Stimulated activated CD4-positive, alpha-beta T cell treated with anti-CD3 and anti-CD28 coated beads, Interleukin-4, amount 100 ng/mL, for 48 hours (primary cell): ENCODE data around the gene DFFA.
A peak's percentile ranks its signal among the peaks of the same experiment; 100 is the strongest.
"Not testable (repeated sequence)": the region's sequence is repeated elsewhere in the genome, so short reads cannot be mapped to it uniquely, and the experiment has no call there.

Source experiments
- DNase-seq, 2 donors: peaks; one replicate each; pipeline ENCODE4 v3.0.0-alpha.2; 2020; ENCODE audit warnings: low read depth in 2 of 2

The DFFA gene

DNA sequence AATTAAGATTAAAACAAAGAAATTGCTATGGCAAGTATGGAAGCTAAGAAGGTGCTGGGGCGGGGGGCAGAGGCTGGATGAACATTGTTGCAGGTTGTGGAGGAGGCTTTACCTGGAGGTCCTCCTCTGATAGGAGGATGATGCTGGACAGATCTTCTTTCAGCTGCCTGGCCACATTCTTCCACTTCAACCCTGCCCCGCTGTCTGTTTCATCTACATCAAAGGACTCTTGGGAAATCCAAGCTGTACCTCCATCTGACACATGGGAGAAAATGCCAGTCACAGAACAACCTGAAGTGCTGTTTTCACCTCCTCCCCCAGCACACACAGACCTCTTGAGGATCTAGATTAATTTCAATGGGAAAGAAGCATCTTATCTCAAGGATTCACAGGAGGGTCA, 5.3 kb downstream of the DFFA start:
- no peak for DNase-seq

DNA sequence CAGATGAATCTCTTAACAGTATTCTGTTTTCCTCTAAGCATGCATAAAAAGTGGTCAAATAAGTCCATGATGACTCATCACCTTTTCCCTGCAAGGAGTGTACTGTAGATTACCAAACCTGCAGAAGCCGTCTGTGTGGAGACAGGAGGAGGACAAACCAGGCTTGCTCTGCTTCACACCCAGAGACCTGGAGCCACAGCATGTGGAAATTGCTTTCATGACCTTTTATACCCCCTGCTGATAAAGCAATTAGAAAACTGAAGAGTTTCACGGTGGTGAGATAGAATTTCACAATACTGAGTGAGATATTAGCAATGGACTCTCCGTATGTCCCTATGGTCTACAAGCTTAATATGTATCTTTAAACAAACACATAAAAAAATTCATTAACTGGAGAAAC, 13.1 kb downstream of the DFFA start:
- no peak for DNase-seq

DNA sequence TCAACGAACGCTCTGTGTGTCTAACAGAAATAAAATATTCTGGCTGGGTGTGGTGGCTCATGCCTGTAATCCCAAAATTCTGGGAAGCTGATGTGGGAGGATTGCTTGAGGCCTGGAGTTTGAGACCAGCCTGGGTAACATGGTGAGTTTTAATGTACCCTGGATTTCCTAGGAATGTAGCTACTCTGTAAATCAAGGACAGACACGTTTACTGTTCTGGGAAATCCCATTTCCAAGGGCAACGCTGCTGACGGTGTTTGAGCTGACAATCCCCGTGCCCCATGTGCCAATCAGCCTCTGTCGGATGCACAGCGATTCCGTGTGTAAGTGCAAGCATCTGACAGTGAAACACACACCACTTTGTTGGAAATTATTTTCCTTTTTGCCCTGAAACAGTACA, 14.5 kb downstream of the DFFA start:
- DNase-seq = no peak

DNA sequence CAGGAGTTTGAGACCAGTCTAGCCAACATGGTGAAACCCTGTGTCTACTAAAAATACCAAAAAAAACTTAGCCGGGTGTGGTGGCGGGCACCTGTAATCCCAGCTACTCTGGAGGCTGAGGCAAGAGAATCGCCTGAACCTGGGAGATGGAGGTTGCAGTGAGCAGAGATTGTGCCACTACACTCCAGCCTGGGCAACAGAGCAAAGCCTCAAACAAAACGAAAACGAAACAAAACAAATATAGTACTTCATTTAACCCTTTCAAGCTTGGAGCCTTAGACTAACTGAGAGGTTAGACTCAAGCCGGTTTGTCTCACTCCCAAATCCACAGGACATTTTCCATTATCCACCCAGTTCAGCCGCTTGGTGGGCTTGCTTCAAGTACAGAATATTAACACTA, 14.9 kb downstream of the DFFA start:
- DNase-seq = not testable (repeated sequence)

DNA sequence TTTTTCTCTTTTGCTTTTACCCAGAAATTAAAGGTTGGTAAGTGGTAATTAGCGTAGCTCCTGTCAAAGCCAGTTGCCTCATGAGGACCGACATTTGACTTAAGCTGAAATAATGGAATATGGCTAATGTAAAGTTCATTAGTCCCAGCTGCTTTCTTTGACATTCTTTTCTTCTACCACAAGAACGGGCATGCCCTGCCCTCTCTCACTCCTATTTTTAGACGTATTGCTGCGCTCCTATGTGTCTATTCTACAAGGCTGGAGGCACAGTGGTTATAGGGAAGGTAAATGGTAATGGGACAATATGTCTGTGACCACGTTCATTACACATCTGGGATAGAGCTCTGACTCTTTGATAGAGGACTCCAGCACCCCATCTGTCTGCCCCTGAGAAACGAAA, 15.7 kb downstream of the DFFA start:
- no peak for DNase-seq

DNA sequence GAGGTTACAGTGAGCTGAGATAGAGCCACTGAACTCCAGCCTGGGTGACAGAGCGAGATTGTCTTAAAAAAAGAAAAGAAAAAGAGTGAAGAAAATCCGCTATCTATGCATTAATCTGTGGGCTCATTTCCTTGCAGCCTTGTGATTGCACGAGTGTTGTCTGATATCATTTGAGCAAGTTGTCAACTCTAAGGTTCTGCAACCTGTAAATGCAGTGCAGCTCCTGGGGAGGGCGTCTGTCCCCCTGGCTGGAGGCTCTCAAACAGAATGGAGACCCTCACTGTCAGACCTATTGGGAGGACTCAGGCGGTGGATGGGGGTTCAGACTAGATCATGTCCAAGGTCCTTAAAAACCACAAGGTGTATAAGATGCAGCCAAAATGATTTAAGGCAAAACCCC, 16.3 kb downstream of the DFFA start:
- no peak for DNase-seq

DNA sequence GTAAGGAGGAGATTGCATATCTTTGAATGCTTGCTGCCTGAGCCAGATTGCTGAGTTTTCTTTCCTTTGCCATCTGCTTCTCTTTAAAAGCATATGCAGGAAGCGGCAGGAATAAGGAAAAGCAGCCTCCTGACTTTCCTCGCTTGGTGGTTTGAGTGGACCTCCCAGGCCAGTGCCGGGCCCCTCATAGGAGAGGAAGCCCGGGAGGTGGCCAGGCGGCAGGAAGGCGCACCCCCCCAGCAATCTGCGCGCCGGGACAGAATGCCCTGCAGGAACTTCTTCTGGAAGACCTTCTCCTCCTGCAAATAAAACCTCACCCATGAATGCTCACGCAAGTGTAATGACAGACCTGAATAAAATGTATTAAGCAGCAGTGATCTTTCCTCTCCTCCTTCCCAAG, 21.0 kb downstream of the DFFA start:
- DNase-seq = no peak

DNA sequence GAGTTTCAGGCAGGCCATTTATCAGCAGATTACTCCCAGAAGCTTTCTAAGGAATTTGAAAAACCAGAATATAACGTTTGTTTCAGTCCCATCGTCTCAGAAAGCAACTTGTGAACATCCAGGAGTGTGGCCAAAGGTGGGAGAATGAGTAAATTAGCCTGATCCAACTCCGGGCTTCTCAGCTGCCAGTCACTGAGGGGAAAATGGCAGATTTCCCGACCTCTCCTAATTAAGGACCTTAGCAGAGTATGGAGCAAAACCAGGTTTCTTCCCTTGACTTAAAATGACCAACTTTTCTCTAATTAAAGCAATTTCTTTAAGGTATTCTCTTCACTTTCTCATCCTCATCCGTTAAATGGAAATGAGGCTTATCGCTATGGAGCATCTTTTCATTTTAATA, 21.5 kb downstream of the DFFA start:
- DNase-seq = no peak

DNA sequence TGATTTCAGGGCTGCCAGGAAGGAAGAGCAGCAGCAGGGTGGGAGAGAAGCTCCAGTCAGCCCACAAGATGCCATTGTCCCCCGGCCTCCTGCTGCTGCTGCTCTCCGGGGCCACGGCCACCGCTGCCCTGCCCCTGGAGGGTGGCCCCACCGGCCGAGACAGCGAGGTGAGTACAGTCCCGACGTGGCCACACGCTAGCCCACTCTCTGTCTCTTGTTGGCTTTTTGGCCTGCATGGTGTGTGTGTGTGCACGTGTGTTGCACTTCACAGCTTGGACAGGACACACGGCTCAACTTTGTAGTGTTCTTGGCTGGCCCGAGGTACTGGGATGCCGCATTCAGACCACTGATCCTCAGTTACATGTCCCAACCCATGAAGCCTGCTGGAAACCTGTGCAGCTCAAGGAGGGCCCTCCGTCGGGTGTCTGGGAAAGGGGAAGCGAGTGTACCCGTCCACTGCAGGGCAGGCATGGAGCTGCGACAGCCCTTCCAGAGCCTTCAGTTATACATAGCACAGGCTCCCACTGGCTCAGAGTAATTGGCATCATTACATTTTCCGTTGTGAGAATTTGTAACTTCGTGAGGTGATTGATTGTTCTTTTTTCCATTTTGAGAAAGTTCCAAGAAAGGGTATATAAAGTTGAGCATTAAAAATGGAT, 22.0 kb downstream of the DFFA start:
- DNase-seq = no peak

DNA sequence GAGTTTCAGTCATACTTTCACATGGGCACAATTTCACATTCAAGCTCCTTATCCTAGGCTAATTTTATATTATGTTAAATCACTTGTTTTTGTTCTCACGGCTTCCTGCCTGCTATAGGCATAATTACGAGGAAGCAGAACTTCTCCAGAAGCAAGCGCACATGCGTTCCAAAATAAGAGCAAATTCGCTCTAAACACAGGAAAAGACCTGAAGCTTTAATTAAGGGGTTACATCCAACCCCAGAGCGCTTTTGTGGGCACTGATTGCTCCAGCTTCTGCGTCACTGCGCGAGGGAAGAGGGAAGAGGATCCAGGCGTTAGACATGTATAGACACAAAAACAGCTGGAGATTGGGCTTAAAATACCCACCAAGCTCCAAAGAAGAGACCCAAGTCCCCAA, 22.6 kb downstream of the DFFA start, which contains the start of gene CORT:
TSS of gene CORT (plus strand) at position 281 of the 400 bp plus-strand sequence. CDS start 193 bp downstream, outside the sequence.
- DNase-seq = no peak

DNA sequence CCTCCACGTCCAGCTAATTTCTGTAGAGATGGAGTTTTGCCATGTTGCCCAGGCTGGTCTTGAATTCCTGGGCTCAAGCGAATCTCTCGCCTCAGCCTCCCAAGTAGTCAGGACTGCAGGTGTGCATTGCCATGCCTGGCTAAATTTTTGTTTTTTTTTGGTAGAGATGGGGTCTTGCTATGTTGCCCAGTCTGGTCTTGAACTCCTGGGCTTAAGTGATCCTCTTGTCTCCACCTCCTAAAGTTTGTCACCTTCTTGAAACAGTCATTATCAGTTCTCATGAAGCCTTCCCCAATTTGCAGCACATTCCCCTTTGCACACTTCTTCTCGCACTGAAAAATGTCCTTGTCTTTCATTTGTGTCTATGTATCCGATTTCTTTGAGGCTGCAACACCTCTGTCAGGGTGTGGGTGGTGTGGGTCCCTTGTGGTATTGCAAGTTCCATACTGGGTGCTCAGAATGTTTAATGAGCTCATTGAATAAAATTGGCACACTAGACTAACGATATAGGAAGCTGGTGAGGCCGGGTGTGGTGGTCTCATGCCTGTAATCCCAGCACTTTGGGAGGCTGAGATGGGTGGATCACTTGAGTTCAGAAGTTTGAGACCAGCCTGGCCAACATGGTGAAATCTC, 25.4 kb downstream of the DFFA start:
- no peak for DNase-seq

DNA sequence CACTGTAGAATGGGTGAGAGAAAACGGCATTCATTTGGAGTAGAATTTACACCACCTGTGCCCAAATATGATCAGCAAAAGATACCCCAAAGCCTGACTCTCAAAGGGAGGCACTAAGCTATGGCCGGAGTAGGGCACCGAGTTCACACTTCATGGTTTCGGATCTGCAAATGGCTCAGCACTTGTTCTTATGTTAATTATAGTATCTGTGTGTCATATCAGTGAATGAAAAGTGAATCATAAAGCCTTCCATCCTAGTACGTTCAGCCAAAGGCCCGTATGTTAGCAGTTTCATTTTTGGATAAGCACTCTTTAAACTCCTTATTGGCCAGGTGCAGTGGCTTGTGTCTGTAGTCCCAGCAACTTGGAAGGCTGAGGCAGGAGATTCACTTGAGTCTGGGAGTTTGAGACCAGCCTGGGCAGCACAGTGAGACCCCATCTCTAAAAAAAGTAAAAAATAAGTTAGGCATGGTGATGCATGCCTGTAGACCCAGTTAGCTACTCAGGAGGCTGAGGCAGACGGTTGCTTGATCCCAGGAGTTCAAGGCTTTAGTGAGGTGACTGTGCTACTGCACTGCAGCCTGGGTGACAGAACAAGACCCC, 27.4 kb downstream of the DFFA start:
- DNase-seq = no peak

DNA sequence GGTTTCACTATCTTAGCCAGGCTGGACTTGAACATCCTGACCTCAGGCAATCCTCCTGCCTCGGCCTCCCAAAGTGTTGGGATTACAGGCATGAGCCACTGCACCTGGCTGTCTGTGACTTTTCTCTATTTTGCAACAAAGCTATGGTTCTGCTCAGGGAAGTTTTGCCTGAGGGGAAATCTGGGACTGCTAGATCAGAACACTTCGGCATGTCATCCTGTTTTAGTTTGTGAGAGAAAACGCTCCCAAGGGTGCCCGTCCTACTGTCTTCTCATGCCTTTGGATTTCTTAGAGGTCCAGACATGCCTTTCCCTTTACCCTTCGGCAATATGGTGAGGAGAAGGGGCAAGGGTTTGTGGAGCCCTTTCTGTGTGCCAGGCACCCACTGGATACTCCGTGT, 28.1 kb downstream of the DFFA start:
- DNase-seq = no peak

DNA sequence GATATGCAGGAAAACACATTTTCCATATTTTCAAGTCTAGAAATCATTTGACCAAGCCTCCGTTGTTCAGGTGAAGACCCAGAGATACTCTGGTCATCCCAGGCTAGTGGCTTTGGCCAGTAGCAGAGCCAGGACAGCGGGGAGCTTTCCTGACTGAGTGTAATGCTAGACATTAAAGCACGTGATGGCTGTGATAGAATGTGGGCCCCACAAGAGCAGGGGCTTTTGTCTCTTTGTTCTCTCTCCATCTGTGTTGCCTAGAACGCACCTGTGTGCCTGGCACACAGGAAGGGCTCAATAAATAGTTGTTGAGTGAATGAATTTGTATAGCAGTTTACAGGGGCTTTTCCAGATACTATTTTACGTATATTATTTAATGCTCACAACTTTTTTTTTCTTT, 31.5 kb downstream of the DFFA start:
- no peak for DNase-seq

DNA sequence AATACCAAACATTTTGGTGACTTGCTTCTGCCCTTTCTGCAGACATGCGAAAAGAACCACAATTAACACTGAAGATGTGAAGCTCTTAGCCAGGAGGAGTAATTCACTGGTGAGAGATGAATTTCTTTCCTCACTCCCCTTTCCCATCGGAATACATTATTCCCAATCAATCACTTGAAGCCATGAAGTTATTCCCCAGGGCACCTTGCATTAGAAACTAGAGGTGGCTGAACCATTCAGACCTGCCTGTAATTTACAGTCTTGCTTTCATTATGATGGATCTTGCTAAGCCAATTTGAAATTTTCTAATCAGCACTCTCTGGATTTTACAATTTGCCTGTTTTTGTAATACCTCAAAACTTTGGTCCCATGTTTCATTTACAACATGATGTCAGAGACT, 32.0 kb downstream of the DFFA start:
- DNase-seq = no peak

DNA sequence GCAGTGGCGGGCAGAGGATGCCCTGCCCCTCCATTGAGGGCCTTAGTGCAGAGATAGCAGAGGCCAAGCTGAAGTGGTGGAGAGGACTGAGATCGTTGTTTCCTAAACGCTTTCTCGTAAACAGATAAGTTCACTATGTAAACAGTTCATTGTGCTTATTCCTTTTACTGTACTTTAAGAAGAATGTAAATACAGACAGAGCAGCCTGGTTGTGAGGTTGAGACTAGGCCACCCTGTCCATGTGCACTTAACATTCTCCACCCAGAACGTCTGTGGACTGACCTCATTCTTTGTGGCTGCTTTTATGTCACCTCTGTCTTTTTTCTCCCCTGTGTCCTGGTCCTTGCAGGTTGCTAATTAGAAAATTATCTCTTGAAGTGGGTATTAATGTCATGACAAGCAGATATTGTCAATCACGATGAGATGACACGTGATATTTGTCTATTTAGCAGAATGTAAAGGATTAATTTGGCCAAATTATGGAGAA, 33.6 kb downstream of the DFFA start:
- DNase-seq = no peak

DNA sequence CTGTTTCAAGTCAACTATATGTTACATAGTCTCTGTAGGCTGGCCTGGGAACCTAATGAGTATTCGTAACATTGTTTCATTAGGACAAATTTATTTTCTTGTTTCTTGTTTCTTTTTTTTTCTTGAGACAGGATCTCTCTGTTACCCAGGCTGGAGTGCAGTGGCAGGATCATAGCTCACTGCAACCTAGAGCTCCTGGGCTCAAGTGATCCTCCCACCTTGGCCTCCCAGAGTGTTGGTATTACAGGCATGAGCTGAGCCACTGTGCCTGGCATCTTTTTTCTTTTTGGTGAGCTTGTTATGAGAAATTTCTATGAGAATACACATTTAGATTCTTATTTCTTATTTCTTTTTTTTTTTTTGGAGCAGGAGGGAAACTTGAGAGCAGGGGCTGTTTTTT, 35.3 kb downstream of the DFFA start:
- no peak for DNase-seq

DNA sequence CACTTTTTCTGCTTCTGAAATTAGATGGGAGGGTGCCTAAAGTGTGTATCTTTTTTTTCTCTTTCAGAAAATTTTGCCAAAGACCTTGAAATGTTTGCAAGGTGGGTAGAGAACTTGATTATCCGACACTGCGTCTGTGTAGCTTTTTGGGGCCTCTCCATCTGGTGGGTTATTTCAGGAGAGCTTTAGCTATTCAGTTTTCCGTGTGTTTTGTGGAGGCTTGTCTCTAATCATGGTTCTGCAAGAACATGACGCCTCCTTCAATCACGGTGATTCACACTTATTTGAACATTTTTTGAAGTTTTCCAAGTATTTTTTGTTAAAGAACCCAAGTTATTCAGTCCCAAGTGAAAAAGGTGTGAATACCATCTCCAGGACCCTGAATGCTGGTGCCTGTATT, 37.7 kb downstream of the DFFA start:
- no peak for DNase-seq

DNA sequence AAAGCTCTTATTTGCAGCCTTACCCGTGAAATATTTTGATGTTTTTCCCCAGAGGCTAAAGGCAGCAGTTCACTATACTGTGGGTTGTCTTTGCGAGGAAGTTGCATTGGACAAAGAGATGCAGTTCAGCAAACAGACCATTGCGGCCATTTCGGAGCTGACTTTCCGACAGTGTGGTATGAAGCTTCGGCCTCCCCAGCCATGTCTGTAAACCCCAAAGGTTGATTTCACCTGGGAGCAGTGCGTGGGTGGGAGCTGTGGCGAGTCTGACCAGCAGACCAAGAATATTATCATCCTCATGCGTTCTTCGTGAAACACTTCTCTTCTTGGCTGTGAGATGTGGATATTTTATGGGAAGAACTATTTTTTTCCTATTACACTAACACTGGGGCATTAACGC, 38.5 kb downstream of the DFFA start:
- DNase-seq = no peak

DNA sequence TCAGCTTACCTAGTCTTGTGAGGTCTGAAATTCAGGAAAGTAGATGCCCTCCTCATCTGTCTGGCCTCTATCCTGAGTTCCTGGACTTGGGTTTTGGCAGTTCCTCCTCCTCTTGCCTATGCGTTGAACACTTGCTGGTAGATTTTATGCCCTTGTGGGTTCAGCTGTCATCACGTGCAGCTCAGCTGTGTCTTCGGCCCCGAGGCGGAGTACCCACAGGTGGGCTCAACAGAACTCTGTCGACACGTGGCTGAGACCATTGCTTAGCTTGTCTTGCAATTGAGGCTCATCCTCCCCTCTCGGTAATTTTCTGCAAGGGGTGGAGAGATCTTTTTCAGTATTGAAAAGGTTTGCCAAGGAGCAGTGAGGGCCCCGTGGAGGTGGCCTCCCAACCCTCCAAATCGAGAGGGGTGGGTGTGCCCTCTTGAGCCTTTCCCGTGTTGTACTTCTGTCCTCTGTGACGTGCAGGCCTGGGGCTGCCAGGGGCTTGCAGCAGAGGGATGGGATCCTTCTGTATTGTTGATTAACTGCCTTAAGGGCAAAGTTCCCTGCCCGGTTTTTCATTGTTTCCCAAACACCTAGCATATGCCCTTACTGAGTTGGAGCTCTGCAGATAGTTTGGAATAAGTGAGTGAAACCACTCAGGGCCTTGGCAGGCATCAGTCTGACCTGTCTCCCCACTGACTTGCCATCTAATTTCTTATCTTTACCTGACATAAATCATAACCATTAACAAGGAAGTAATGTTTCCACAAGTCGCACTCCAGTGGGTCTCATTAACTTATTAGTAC, 39.2 kb downstream of the DFFA start:
- no peak for DNase-seq

DNA sequence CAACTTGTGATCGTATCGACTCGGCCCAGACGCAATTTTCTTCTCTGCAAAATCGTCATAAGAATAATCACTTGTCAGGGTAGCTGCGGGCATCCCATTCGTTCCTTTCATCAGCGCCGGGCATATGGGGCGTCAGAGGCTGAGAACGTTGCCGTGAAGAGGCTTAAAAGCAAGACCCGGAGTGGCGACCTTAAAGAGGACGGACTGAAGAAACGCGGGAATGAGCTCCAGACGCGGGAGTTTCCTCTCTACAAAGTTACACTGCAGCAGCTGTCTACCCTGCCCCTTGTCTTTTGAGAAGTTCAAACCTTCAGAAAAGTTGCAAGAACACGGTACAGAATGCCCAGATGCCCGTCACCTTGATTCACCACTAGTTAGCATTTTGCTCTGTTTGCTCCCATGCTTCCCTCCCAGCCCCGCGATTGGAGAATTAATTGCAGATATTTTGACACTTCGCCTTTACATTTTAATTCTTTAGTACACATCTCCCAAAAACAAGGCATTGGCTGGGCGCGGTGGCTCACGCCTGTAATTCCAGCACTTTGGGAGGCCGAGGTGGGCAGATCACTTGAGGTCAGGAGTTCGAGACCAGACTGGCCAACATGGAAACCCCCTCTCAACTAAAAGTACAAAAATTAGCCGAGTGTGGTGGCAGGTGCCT, 41.1 kb downstream of the DFFA start:
- DNase-seq = peak in 1 of 2 donors; percentile 8
